DOHH2 (cell line): ENCODE data around the gene IL6.

Experiments used
- CTCF ChIP-seq: fragments of 200-600 bp; sonication (generic); IDR thresholded peaks from one replicate; pipeline ENCODE4 v1.5.1; 2014; ENCODE audit warnings: antibody characterized with exemption, mild to moderate bottlenecking, low read depth, low read length; ENCODE audit not compliant: poor library complexity, severe bottlenecking
- EZH2phosphoT487 ChIP-seq: fragments of 200-600 bp; sonication (generic); IDR thresholded peaks from 2 replicates; pipeline ENCODE4 v1.6.1; 2017; ENCODE audit warnings: borderline replicate concordance, mild to moderate bottlenecking, antibody characterized with exemption, low read length, moderate library complexity, mixed read lengths

GRCh38 chr7:22683379-22683778 is 43.6 kb upstream of the IL6 start:
- TF ChIP-seq CTCF (no peak), EZH2phosphoT487 (no peak)
